Stimulated activated CD4-positive, alpha-beta T cell treated with anti-CD3 and anti-CD28 coated beads, Interleukin-2, amount 100 ng/mL, for 24 hours (primary cell): Measurements from ENCODE around the gene SUSD5.
"Not testable (repeated sequence)": the region's sequence is repeated elsewhere in the genome, so short reads cannot be mapped to it uniquely, and the experiment has no call there.

ENCODE experiments used
- DNase-seq, 2 donors: peaks; one replicate each; pipeline ENCODE4 v3.0.0-alpha.2; 2020

The SUSD5 gene

DNA sequence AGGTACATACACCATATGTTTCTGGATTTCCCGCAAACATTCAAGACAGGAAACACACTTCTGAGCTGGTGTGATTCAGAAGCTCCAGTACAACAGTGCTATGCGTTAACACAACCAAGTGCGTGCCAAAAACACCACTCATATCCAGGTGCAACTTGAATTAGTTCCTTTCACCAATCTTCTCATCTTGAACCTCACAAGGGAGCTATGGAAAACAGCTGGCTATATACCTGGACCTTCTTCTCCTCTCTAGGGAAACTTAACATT, 31.3 kb downstream of the SUSD5 start:
- no peak for DNase-seq

- no peak for DNase-seq
Measured at GRCh38 chr3:33186524-33187367, 31.9 kb downstream of the SUSD5 start.

DNA sequence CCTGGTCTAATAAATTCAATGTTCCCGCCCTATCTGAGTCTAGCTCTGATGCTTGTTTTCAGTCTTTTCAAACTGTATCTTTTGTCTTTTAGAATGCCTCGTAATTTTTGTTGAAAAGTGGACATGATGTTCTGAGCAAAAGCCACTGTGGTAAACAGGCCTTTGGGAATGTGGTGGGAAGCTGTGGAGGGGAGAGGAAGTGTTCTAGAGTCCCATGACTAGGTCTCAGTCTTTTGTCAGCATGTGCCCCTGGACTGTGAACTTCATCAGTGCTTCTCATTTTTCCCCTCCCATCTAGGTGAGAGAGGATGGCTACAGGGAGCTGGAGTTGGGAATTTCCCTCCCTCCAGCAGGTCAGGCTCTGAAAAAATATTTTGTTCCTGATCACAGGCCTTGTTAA, 33.7 kb downstream of the SUSD5 start:
- DNase-seq = no peak

GRCh38 chr3:33181641-33182040, 37.0 kb downstream of the SUSD5 start:
- not testable (repeated sequence) for DNase-seq

GRCh38 chr3:33181229-33181628, 37.4 kb downstream of the SUSD5 start:
- DNase-seq = no peak

DNA sequence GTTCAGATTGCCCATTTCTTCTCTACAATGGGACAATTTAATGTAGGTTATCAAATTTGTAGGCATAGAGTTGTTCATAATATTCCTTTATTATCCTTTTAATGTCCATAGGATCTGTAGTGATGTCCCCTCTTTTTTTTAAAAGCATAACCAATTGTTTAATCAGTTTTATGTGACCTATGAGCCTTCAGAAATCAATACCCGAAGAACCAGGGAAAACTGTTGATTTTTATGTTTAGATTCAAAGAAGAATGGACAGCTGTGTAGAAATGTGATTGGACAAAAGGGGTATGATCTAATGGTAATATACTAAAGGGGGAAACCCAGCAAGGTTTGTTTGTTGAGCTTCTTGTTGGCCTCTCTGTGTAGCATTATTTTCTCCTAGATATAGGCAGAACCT, 39.5 kb downstream of the SUSD5 start:
- no peak for DNase-seq

DNA sequence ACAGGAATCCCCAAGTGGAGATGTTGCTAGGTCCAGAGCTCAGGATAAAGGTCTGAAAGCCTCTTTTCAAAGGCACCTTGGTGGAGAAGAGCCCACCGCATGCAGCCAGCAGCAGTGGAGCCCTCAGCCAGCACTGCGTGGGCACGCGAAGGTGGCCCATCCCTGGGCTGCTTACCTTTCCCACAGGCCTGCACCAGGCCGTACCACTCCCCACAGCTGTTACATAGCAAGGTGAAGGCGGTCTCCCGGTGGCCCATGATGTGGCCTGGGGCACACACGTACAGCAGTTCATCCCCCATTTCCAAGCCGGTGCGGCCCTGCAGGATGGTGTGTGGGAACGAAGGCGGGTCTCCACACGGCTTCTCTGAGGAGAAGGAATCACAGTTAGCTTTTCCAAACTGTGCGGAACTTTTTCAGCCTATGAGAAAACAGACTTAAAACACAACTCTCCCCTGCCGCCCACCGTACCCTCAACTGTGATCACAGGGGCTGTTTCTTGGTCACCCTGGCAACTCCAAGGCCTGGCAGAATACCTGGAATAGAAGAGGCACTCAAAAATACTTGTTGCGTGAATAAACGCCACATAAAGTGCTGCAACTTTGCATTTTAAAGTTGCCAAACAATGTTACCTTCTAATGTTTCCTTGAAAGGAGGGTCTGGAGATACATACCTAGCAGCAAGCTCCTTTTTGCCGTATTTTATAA, 43.7 kb downstream of the SUSD5 start:
- no peak for DNase-seq

- DNase-seq = no peak
Measured at GRCh38 chr3:33174095-33174494, 44.5 kb downstream of the SUSD5 start.

GRCh38 chr3:33173672-33174071, 44.9 kb downstream of the SUSD5 start:
- DNase-seq = no peak

- no peak for DNase-seq
Measured at GRCh38 chr3:33173103-33173502, 45.5 kb downstream of the SUSD5 start.

DNA sequence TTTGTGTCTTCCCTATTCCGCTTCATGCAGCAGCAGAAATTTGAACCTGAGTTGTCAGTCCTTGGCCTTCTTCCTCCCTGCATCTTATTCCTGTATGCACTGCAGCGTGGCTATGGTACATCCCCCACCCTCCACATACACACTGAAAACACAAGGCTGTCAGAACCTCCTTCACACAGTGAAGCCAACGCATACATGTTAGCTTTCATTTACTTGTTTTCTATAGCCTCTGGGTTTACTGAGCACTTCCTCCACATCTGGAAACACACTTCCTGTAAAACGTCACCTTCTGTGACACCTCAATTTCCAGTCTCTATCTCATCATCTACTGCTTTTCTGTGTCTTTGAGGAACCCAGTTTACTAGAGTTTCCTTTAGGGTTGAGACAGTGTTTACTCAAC, 47.0 kb downstream of the SUSD5 start:
- no peak for DNase-seq

DNA sequence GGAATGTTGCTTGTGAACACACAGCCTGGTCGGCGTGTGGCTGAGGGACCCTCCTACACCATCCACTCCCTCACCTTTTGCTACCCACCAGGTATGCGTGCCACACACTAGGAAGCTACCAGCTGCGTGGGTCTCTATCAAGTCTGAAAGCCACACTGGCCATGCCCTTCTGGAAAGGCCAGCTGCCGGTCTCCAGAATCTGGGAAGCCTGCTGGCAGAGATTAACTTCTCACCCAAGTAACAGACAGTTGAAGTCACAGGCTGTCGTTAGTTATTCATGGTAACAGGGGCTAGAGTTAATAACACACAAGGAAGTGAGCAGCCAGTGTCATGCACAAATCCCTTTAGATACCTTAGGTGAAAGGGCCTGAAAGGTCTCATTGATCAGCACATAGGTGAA, 48.1 kb downstream of the SUSD5 start:
- no peak for DNase-seq

- no peak for DNase-seq
Measured at GRCh38 chr3:33167716-33168336, 50.8 kb downstream of the SUSD5 start.

DNA sequence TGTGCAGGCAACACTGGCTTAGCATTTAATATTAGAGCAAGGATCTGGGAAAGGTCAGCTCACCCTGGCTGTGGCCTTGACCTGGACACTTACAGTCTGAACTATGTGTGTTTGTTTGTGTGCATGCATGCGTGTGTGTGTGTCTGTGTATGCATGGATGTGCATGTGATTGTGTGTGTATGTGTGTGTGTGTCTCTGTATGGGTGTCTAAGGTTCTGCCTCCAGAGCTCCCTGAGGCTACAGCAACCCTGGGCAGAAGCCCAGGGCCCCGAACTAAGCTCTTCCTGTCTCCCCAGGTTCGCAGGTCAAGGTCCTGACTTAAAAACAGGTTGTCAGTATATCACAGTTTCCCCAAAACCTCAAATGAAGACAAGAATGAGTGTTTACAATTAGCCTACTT, 51.3 kb downstream of the SUSD5 start:
- no peak for DNase-seq

DNA sequence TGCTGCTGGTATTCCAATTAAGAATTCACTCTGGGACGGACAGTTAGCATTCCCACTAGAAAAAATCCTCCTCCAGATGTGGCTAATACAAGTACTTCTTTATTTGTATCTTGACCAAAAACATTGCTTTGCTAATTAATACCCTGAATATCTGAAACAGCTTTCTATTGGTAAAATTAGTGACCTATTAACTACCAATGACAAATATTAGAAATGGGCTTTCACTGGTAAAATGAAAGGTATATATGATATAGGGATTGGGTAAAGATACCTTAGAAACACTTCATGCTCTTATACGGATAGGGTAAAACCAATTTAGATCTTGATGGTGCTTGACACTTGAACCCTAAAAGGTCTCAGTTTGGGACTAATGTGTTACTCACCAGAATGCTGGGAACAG, 52.5 kb downstream of the SUSD5 start:
- no peak for DNase-seq

- DNase-seq = no peak
Measured at GRCh38 chr3:33165372-33165771, 53.2 kb downstream of the SUSD5 start.

GRCh38 chr3:33162621-33163020, 56.0 kb downstream of the SUSD5 start:
- not testable (repeated sequence) for DNase-seq

DNA sequence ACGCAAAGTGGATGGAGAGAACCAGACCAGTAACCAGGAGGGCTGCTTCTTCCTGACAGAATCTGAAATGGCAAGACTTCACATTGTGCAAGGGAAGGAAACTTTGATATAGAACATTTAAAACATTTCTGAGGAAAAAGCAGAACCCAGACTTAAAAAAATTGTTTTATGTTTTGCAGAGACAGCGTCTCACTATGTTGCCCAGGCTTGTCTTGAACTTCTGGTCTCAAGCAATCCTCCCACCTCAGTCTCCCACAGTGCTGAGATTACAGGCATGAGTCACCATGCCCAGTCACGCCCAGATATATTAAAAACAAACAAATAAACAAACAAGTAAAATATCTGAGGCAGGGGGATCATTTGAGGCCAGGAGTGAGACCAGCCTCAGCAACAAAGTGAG, 58.6 kb downstream of the SUSD5 start:
- DNase-seq = no peak

GRCh38 chr3:33159234-33159633, 59.4 kb downstream of the SUSD5 start:
- no peak for DNase-seq

- DNase-seq = no peak
Measured at GRCh38 chr3:33155301-33155700, 63.3 kb downstream of the SUSD5 start.

DNA sequence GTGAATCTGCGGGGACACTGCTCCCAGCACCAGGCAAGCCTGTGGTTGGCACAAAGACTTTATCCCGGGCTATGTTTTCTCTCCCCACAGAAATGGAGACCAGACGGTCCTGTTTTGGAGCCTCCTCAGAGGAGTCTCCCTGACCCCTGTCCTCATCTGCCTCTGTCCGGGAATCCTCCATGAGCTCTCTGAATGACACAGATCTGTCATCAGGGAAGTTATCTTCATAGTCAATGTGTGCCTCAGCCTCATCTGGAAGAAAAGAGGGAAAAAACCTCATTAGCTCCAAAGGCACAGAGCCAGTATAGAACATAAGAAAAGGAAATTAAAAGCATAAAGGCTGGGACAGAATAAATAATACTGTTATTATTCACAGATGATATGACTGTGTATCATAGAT, 64.8 kb downstream of the SUSD5 start:
- no peak for DNase-seq

DNA sequence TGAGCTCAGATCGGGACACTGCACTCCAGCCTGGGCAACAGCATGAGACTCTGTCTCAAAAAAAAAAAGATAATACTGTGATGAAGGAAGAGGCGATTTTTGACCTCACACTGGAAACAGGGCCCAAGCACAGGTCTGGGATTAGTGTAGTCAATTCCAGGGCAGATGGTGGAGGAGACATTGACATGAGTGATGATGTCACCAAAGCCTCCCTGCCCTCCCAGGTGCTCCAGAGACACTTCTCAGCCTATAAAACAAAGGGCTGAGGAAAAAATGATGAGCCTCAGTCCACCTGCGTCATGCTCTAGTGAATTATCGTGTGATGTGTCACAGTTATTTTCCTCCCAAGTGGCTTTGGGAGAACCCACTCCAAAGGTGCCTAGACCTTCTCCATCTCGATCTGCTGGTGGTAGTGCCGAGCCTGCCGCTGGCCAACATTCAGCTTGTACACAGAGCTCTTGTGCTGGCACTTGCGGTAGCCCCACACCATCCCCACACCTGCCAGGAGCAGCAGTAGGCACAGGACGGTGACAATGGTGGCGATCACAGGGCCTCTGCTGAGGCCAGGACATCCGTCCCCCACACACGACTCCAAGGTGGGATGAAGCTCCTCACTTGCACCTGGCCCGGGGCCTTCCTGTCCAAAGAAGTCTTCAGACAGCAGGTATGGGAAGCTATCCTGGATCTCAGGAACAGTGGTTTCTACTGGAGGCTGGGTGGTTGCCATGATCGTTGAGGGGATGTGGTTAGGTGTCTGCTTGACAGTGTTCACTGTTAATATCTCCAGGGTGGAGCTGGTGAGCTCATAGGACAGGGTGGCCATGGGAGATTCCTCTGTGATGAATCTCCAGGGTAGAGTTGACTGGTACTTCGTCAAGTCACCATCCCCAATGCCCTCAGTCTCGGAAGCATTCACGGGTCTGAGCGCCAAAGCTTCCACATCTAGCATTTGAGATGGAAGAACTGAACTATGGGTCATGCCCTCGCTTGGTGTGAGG, 65.9 kb downstream of the SUSD5 start:
- DNase-seq = no peak

DNA sequence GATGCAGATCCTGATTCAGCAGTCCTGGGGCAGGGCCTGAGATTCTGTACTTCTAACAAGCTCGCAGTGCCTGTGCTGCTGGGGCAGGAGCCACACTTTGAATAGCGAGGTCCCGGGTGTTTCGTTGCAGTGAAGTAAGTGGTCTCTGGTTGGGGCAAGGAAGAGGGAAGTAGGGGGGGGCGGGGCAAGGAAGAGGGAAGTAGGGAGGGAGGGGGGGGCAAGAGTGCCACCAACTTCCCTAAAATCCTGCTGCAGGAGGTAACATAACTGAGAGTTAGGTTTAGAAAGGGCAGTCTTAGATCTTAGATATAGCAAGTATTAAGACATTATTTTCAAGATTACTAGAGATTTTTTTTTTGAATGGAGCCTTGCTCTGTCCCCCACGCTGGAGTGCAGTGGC, 69.3 kb downstream of the SUSD5 start:
- no peak for DNase-seq
